ENCODE measurements around the gene CAPN3. TPM values are rescaled to one million over a fixed set of nuclear protein-coding genes. Genes with fewer than 3 reads are reported as not detected.

Gene CAPN3
- total RNA-seq, 1 donor from 2014 or later: not detected

GRCh38 chr15:42427429-42428223 is 68.3 kb downstream of the CAPN3 start:
- no peak overlapping the region for H3K27ac Mint-ChIP-seq
- no peaks in the 10 kb centered on the region for H3K79me2 ChIP-seq (ENCODE audit: low read depth)
- DNase-seq (ENCODE audit: low spot score): no peak
- no peaks in the 10 kb centered on the region for H3K9me3 Mint-ChIP-seq
- no peak overlapping the region for H3K4me3 ChIP-seq
- no peak overlapping the region for H3K9ac ChIP-seq
- H2AFZ ChIP-seq (replicated peaks): no peak overlapping the region
- H3K36me3 Mint-ChIP-seq: peaks cover 32% of the 10 kb centered on the region
- H3K27me3 Mint-ChIP-seq (ENCODE audit: insufficient read depth, low read depth): no peaks in the 10 kb centered on the region
- H3K4me2 ChIP-seq: no peak overlapping the region
- H3K27me3 ChIP-seq: no peaks in the 10 kb centered on the region
- H3K4me3 Mint-ChIP-seq: no peak overlapping the region
- H4K20me1 ChIP-seq (ENCODE audit: low read depth): no peaks in the 10 kb centered on the region
- TF ChIP-seq EZH2 (IDR thresholded peaks at IDR 0.05) (no peak), EZH2phosphoT487 (IDR thresholded peaks at IDR 0.05) (no peak)
- TF ChIP-seq, protein P1, sequence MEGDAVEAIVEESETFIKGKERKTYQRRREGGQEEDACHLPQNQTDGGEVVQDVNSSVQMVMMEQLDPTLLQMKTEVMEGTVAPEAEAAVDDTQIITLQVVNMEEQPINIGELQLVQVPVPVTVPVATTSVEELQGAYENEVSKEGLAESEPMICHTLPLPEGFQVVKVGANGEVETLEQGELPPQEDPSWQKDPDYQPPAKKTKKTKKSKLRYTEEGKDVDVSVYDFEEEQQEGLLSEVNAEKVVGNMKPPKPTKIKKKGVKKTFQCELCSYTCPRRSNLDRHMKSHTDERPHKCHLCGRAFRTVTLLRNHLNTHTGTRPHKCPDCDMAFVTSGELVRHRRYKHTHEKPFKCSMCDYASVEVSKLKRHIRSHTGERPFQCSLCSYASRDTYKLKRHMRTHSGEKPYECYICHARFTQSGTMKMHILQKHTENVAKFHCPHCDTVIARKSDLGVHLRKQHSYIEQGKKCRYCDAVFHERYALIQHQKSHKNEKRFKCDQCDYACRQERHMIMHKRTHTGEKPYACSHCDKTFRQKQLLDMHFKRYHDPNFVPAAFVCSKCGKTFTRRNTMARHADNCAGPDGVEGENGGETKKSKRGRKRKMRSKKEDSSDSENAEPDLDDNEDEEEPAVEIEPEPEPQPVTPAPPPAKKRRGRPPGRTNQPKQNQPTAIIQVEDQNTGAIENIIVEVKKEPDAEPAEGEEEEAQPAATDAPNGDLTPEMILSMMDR (IDR thresholded peaks at IDR 0.05): no peak
- no peaks in the 10 kb centered on the region for H3F3A ChIP-seq (ENCODE audit: low read depth)
- no peaks in the 10 kb centered on the region for H3K9me3 ChIP-seq (ENCODE audit: low read depth)
- no peaks in the 10 kb centered on the region for H3K4me1 ChIP-seq
- H3K36me3 ChIP-seq: peaks cover 3% of the 10 kb centered on the region
- H3K27ac ChIP-seq: no peak overlapping the region
- no peaks in the 10 kb centered on the region for H3K4me1 Mint-ChIP-seq

DNA sequence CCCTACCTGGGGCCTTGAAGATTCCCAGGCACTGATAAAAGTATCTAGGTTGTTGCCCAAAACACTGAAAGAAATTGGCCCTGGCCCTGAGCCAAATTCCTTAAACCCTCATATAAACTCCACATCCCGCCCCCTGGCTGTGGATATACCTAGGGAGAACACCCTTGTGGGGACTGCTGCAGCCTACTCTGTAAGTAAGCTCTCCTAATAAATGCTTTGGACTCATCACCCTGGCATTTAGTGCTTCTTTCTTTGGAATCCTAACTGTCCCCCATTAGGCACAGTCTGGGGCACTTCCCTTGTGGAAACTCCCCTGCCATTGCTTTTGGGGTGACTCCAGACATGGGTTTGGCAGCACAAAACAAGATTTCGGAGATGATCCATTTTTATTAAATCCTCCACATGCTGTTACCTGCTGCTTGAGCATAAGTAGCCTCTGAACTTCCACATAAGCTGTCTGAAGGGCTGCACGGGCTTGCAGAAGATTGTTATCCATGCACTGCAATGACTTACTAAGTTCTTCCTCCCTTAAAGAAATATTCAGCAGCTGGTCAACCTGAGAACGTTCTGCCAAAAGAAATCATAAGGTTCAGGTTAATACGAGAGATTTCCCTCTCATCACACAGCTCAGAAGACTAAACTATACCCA is 85.2 kb downstream of the CAPN3 start:
- no peak overlapping the region for H3K4me3 Mint-ChIP-seq
- H3K36me3 ChIP-seq: no peaks in the 10 kb centered on the region

GRCh38 chr15:42445551-42445950 is 86.2 kb downstream of the CAPN3 start:
- H3K4me3 ChIP-seq: no peak overlapping the region
- no peak overlapping the region for H3K4me2 ChIP-seq
- Mint-ChIP-seq H3K4me3 (no peak overlapping the region), H3K9me3 (no peaks in the 10 kb centered on the region), H3K36me3 (peaks cover 33% of the 10 kb centered on the region), H3K27me3 (ENCODE audit: insufficient read depth, low read depth) (no peaks in the 10 kb centered on the region), H3K4me1 (no peaks in the 10 kb centered on the region), H3K27ac (no peak overlapping the region)
- no peak overlapping the region for H2AFZ ChIP-seq (replicated peaks)
- H3K27me3 ChIP-seq: no peaks in the 10 kb centered on the region
- H4K20me1 ChIP-seq (ENCODE audit: low read depth): peaks cover 9% of the 10 kb centered on the region
- TF ChIP-seq EZH2 (IDR thresholded peaks at IDR 0.05): no peak
- TF ChIP-seq EZH2phosphoT487 (IDR thresholded peaks at IDR 0.05): no peak
- no peak overlapping the region for H3K9ac ChIP-seq
- H3K79me2 ChIP-seq (ENCODE audit: low read depth): peaks cover 8% of the 10 kb centered on the region
- peaks cover 2% of the 10 kb centered on the region for H3K36me3 ChIP-seq
- no peaks in the 10 kb centered on the region for H3F3A ChIP-seq (ENCODE audit: low read depth)
- H3K4me1 ChIP-seq: no peaks in the 10 kb centered on the region
- no peak for DNase-seq (ENCODE audit: low spot score)
- H3K9me3 ChIP-seq (ENCODE audit: low read depth): no peaks in the 10 kb centered on the region
- H3K27ac ChIP-seq: no peak overlapping the region

More for the DNA sequence above, 85.2 kb downstream of the CAPN3 start:
- TF ChIP-seq, protein P1 (IDR thresholded peaks at IDR 0.05): no peak
- no peak for TF ChIP-seq EZH2 (IDR thresholded peaks at IDR 0.05)
- TF ChIP-seq EZH2phosphoT487 (IDR thresholded peaks at IDR 0.05): no peak
- peaks cover 2% of the 10 kb centered on the region for H3K79me2 ChIP-seq (ENCODE audit: low read depth)
- no peak overlapping the region for H3K9ac ChIP-seq
- H3K27me3 ChIP-seq: no peaks in the 10 kb centered on the region
- H3K4me3 ChIP-seq: no peak overlapping the region
- no peak overlapping the region for H3K4me2 ChIP-seq
- no peaks in the 10 kb centered on the region for H3K9me3 Mint-ChIP-seq
- peaks cover 26% of the 10 kb centered on the region for H3K36me3 Mint-ChIP-seq
- H2AFZ ChIP-seq (replicated peaks): no peak overlapping the region
- H3K9me3 ChIP-seq (ENCODE audit: low read depth): no peaks in the 10 kb centered on the region
- no peaks in the 10 kb centered on the region for H3K4me1 Mint-ChIP-seq
- no peak overlapping the region for H3K27ac ChIP-seq
- peaks cover 3% of the 10 kb centered on the region for H3F3A ChIP-seq (ENCODE audit: low read depth)
- H4K20me1 ChIP-seq (ENCODE audit: low read depth): peaks cover 6% of the 10 kb centered on the region
- no peaks in the 10 kb centered on the region for H3K4me1 ChIP-seq
- DNase-seq (ENCODE audit: low spot score): no peak
- no peaks in the 10 kb centered on the region for H3K27me3 Mint-ChIP-seq (ENCODE audit: insufficient read depth, low read depth)
- H3K27ac Mint-ChIP-seq: no peak overlapping the region

DNA sequence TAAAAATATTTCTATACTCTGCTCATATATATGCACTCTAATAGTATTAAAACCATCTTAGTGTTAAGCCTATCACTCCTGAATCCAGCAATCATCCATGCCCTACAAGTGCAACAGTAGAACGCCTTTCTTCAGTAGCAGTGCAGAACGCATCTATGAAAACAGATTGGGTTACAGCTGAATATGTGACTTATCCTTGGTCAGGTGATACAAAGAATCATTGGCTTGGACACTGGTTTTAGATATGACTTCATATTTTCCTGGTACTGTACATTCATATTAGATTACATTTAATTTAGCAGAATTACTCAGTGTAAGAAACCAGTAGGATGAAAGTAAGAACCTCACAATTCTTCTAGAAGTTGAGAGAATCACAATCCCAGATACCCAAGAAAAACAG is 88.3 kb downstream of the CAPN3 start:
- H3K36me3 ChIP-seq: peaks cover 4% of the 10 kb centered on the region
- Mint-ChIP-seq H3K4me3 (no peak overlapping the region), H3K9me3 (no peaks in the 10 kb centered on the region), H3K27me3 (ENCODE audit: insufficient read depth, low read depth) (no peaks in the 10 kb centered on the region), H3K27ac (no peak overlapping the region), H3K36me3 (peaks cover 40% of the 10 kb centered on the region), H3K4me1 (no peaks in the 10 kb centered on the region)
- no peak overlapping the region for H2AFZ ChIP-seq (replicated peaks)
- TF ChIP-seq EZH2phosphoT487 (IDR thresholded peaks at IDR 0.05): no peak
- TF ChIP-seq, protein P1 (IDR thresholded peaks at IDR 0.05): no peak
- H3K4me2 ChIP-seq: no peak overlapping the region
- DNase-seq (ENCODE audit: low spot score): no peak
- H3K4me3 ChIP-seq: no peak overlapping the region
- no peaks in the 10 kb centered on the region for H3K27me3 ChIP-seq
- no peak overlapping the region for H3K9ac ChIP-seq
- H3K27ac ChIP-seq: no peak overlapping the region
- no peaks in the 10 kb centered on the region for H3F3A ChIP-seq (ENCODE audit: low read depth)
- H3K79me2 ChIP-seq (ENCODE audit: low read depth): peaks cover 8% of the 10 kb centered on the region
- peaks cover 9% of the 10 kb centered on the region for H4K20me1 ChIP-seq (ENCODE audit: low read depth)
- no peaks in the 10 kb centered on the region for H3K4me1 ChIP-seq
- H3K9me3 ChIP-seq (ENCODE audit: low read depth): no peaks in the 10 kb centered on the region
